Astrocyte (in vitro differentiated cells and primary cell): ENCODE results near the gene CNTLN. TPM values are rescaled to one million over a fixed set of nuclear protein-coding genes. Genes with fewer than 3 reads are reported as not detected.

Experiments used
- DNase-seq: peaks from one replicate; pipeline ENCODE4 v3.0.0-alpha.2; 2010; ENCODE audit warnings: low read depth
- FAIRE-seq: peaks from 2 replicates; lab custom pipeline; 2011; peaks lifted over from hg19 to GRCh38; lab: Jason Lieb, UNC
- H2AFZ ChIP-seq: 2 replicates; pipeline ENCODE4 v1.6.0; 2012; ENCODE audit warnings: low read depth, low read length, inconsistent platforms
- H3K27ac ChIP-seq: 2 replicates; pipeline ENCODE4 v1.5.1; 2011; ENCODE audit warnings: low read depth, low read length, inconsistent platforms
- H3K27me3 ChIP-seq: 2 replicates; pipeline ENCODE4 v1.6.0; 2011; ENCODE audit warnings: low read length, inconsistent platforms; ENCODE audit not compliant: insufficient read depth
- H3K36me3 ChIP-seq: 2 replicates; pipeline ENCODE4 v1.5.1; 2011; ENCODE audit warnings: low read length, inconsistent platforms; ENCODE audit not compliant: insufficient read depth
- H3K4me1 ChIP-seq: 2 replicates; pipeline ENCODE4 v1.5.1; 2011; ENCODE audit warnings: low read length, inconsistent platforms; ENCODE audit not compliant: insufficient read depth
- H3K4me2 ChIP-seq: 2 replicates; pipeline ENCODE4 v1.6.0; 2012; ENCODE audit warnings: low read length, inconsistent platforms
- H3K4me3 ChIP-seq: 2 replicates; pipeline ENCODE4 v1.5.1; 2011; ENCODE audit warnings: low read depth, mild to moderate bottlenecking, low read length, inconsistent platforms; ENCODE audit not compliant: insufficient read depth
- H3K79me2 ChIP-seq: 2 replicates; pipeline ENCODE4 v1.6.0; 2012; ENCODE audit warnings: mild to moderate bottlenecking, low read length, inconsistent platforms; ENCODE audit not compliant: insufficient read depth
- H3K9ac ChIP-seq: 2 replicates; pipeline ENCODE4 v1.6.0; 2012; ENCODE audit warnings: mild to moderate bottlenecking, low read length, inconsistent platforms
- H3K9me3 ChIP-seq: 2 replicates; pipeline ENCODE4 v1.5.1; 2012; ENCODE audit warnings: low read depth, mild to moderate bottlenecking, low read length, inconsistent platforms; ENCODE audit not compliant: insufficient read depth
- H4K20me1 ChIP-seq: 2 replicates; pipeline ENCODE4 v1.6.0; 2012; ENCODE audit warnings: low read length, inconsistent platforms; ENCODE audit not compliant: insufficient read depth
- H3K27ac Mint-ChIP-seq: one replicate; pipeline ENCODE4 v1.8.0; 2021; ENCODE audit warnings: mild to moderate bottlenecking, mixed read lengths; ENCODE audit not compliant: unreplicated experiment
- H3K27me3 Mint-ChIP-seq: one replicate; pipeline ENCODE4 v1.8.0; 2021; ENCODE audit warnings: low read depth, mixed read lengths; ENCODE audit not compliant: unreplicated experiment
- H3K36me3 Mint-ChIP-seq: one replicate; pipeline ENCODE4 v1.8.0; 2021; ENCODE audit warnings: low read depth, mixed read lengths; ENCODE audit not compliant: unreplicated experiment
- H3K4me1 Mint-ChIP-seq: one replicate; pipeline ENCODE4 v1.8.0; 2021; ENCODE audit warnings: low read depth, mixed read lengths; ENCODE audit not compliant: unreplicated experiment
- H3K4me3 Mint-ChIP-seq: one replicate; pipeline ENCODE4 v1.8.0; 2021; ENCODE audit warnings: mild to moderate bottlenecking, moderate library complexity, mixed read lengths; ENCODE audit not compliant: unreplicated experiment
- H3K9me3 Mint-ChIP-seq: one replicate; pipeline ENCODE4 v1.8.0; 2021; ENCODE audit warnings: mild to moderate bottlenecking, mixed read lengths; ENCODE audit not compliant: unreplicated experiment
- EZH2 ChIP-seq: IDR thresholded peaks from 2 replicates; pipeline ENCODE4 v1.6.1; 2012; ENCODE audit warnings: mild to moderate bottlenecking, low read length, inconsistent platforms; ENCODE audit not compliant: insufficient read depth
- total RNA-seq: library from RNA; stranded (reverse); gene quantifications from 2 replicates; pipeline ENCODE4 v1.2.1, GENCODE V29; 2021
- TF ChIP-seq, protein P1 (sequence below): IDR thresholded peaks from 2 replicates; pipeline ENCODE4 v1.5.1; 2011; ENCODE audit warnings: low read depth, mild to moderate bottlenecking, inconsistent platforms, low read length, moderate library complexity; ENCODE audit not compliant: insufficient read depth

The CNTLN gene
- total RNA-seq, 1 donor from 2014 or later, result 4.4 TPM

DNA sequence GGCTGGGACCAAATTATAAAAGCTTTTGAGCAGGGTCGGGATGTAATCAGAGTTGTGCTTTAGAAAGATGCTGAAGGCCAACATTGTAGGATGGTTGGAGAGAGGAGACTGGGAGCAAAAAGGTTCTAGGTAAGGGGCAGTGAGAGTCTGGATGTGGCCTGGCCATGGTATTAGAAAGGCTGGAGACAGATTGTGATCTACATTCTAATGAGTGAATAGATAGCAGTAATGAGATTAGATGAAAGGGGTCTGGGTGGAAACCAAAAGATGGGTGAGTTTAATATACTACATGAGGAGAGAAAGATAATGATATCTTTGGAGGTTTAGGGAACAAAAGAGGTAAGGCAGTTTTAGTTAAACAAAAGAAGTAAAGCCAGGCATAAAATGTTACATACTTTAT, 355.3 kb downstream of the CNTLN start:
- DNase-seq, result no peak

DNA sequence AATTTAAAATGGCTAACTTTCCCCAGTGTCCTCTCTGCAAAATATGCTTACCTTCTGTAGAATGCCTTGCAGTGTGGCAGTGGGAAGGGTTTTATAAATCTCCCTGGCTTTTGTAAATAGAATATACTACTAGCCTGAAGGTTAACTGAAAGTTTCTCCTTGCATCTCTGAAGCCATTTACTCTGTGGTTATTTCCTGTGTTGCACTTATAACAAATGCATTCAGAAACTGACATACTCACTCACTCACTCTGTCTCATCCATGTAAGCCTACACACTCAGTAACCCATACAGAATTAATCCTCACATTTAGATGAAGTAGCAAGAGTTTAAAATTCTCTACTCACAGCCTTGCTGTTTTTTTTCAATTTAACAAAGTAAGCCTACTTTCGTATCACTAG, 356.9 kb downstream of the CNTLN start:
- H3K27ac Mint-ChIP-seq, result no peak overlapping the region
- no peak for DNase-seq
- Histone ChIP-seq H4K20me1 (no peaks in the 10 kb centered on the region), H3K4me2 (no peak overlapping the region), H2AFZ (no peak overlapping the region), H3K27ac (no peak overlapping the region), H3K4me1 (no peaks in the 10 kb centered on the region), H3K4me3 (no peak overlapping the region), H3K9ac (no peak overlapping the region), H3K27me3 (no peaks in the 10 kb centered on the region), H3K36me3 (no peaks in the 10 kb centered on the region), H3K79me2 (no peaks in the 10 kb centered on the region), H3K9me3 (no peaks in the 10 kb centered on the region)
- no peak for TF ChIP-seq EZH2
- TF ChIP-seq, protein P1, sequence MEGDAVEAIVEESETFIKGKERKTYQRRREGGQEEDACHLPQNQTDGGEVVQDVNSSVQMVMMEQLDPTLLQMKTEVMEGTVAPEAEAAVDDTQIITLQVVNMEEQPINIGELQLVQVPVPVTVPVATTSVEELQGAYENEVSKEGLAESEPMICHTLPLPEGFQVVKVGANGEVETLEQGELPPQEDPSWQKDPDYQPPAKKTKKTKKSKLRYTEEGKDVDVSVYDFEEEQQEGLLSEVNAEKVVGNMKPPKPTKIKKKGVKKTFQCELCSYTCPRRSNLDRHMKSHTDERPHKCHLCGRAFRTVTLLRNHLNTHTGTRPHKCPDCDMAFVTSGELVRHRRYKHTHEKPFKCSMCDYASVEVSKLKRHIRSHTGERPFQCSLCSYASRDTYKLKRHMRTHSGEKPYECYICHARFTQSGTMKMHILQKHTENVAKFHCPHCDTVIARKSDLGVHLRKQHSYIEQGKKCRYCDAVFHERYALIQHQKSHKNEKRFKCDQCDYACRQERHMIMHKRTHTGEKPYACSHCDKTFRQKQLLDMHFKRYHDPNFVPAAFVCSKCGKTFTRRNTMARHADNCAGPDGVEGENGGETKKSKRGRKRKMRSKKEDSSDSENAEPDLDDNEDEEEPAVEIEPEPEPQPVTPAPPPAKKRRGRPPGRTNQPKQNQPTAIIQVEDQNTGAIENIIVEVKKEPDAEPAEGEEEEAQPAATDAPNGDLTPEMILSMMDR, result no peak
- peaks cover 6% of the 10 kb centered on the region for H3K36me3 Mint-ChIP-seq
- no peaks in the 10 kb centered on the region for H3K9me3 Mint-ChIP-seq
- no peaks in the 10 kb centered on the region for H3K27me3 Mint-ChIP-seq
- H3K4me3 Mint-ChIP-seq, result no peak overlapping the region
- H3K4me1 Mint-ChIP-seq, result peaks cover 3% of the 10 kb centered on the region
- no peak for FAIRE-seq

More for the DNA sequence above, 355.3 kb downstream of the CNTLN start:
- Histone ChIP-seq H3K9me3 (no peaks in the 10 kb centered on the region), H3K4me1 (no peaks in the 10 kb centered on the region), H4K20me1 (no peaks in the 10 kb centered on the region), H3K27me3 (no peaks in the 10 kb centered on the region), H3K79me2 (no peaks in the 10 kb centered on the region), H3K36me3 (no peaks in the 10 kb centered on the region), H3K9ac (no peak overlapping the region), H3K4me3 (no peak overlapping the region), H3K27ac (no peak overlapping the region), H2AFZ (no peak overlapping the region), H3K4me2 (no peak overlapping the region)
- H3K4me3 Mint-ChIP-seq, result no peak overlapping the region
- no peak overlapping the region for H3K27ac Mint-ChIP-seq
- no peaks in the 10 kb centered on the region for H3K9me3 Mint-ChIP-seq
- no peak for TF ChIP-seq EZH2
- TF ChIP-seq, protein P1, result no peak
- peaks cover 3% of the 10 kb centered on the region for H3K4me1 Mint-ChIP-seq
- H3K27me3 Mint-ChIP-seq, result no peaks in the 10 kb centered on the region
- no peak for FAIRE-seq
- no peaks in the 10 kb centered on the region for H3K36me3 Mint-ChIP-seq

DNA sequence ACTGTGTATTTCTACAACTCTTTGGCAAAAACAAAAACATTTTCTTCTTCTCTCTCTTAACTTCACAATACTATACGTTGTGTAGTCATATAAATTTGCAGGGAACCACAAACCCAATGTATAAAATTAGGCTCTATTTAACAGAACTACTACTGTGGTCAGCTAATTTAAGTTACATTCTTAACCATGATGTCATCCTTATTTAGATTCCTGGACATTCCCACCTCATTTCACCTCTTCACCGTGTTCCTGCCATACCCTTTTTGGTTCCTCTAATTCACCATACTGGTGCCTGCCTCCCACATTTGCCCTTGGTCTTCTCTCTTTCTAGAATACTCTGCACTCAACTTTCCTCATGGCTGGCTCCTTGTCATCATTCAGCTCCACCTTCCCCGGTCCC, 368.4 kb downstream of the CNTLN start:
- H3K9me3 Mint-ChIP-seq, result no peaks in the 10 kb centered on the region
- FAIRE-seq, result no peak

More for the DNA sequence above, 368.4 kb downstream of the CNTLN start:
- H3K27me3 ChIP-seq, result no peaks in the 10 kb centered on the region
- H3K4me2 ChIP-seq, result no peak overlapping the region
- DNase-seq, result no peak
- Mint-ChIP-seq H3K4me1 (peaks cover 2% of the 10 kb centered on the region), H3K4me3 (no peak overlapping the region), H3K36me3 (no peaks in the 10 kb centered on the region), H3K27ac (no peak overlapping the region), H3K27me3 (no peaks in the 10 kb centered on the region)
- TF ChIP-seq EZH2, result no peak
- TF ChIP-seq, protein P1, result no peak
- no peaks in the 10 kb centered on the region for H4K20me1 ChIP-seq
- no peak overlapping the region for H3K4me3 ChIP-seq
- H3K36me3 ChIP-seq, result no peaks in the 10 kb centered on the region
- H3K4me1 ChIP-seq, result no peaks in the 10 kb centered on the region
- H3K9me3 ChIP-seq, result no peaks in the 10 kb centered on the region
- no peaks in the 10 kb centered on the region for H3K79me2 ChIP-seq
- no peak overlapping the region for H3K27ac ChIP-seq
- H3K9ac ChIP-seq, result no peak overlapping the region
- no peak overlapping the region for H2AFZ ChIP-seq
